GM23338 (cell line): ENCODE results near the gene DGKD. TPM values are rescaled to one million over a fixed set of nuclear protein-coding genes. Genes with fewer than 3 reads are reported as not detected.

ENCODE experiments used
- ATAC-seq: fragments of 200-7000 bp; cut with Tn5 transposase; 3 replicates; pipeline ENCODE4 v1.9.1; 2020
- DNase-seq: peaks from one replicate; pipeline ENCODE4 v3.0.0-alpha.2; 2015; ENCODE audit warnings: low spot score
- H2AFZ ChIP-seq: fragments of 200-600 bp; sonication (generic); 2 replicates; pipeline ENCODE4 v1.8.0; 2016; ENCODE audit warnings: antibody characterized with exemption, mild to moderate bottlenecking, moderate library complexity
- H3F3A ChIP-seq: fragments of 200-600 bp; sonication (generic); replicated peaks from 2 replicates; pipeline ENCODE4 v1.8.0; 2017; ENCODE audit warnings: antibody characterized with exemption, mixed run types, low read depth
- H3K27ac ChIP-seq: fragments of 200-600 bp; sonication (generic); 2 replicates; pipeline ENCODE4 v1.6.1; 2016; ENCODE audit warnings: low read depth
- H3K27me3 ChIP-seq: fragments of 200-600 bp; sonication (generic); 2 replicates; pipeline ENCODE4 v1.8.0; 2016; ENCODE audit warnings: mild to moderate bottlenecking, mixed run types, moderate library complexity; ENCODE audit not compliant: insufficient read depth
- H3K36me3 ChIP-seq: fragments of 200-600 bp; sonication (generic); 2 replicates; pipeline ENCODE4 v1.8.0; 2016; ENCODE audit warnings: mild to moderate bottlenecking; ENCODE audit not compliant: insufficient read depth
- H3K4me1 ChIP-seq: fragments of 200-600 bp; sonication (generic); 2 replicates; pipeline ENCODE4 v1.8.0; 2016; ENCODE audit warnings: mild to moderate bottlenecking, moderate library complexity; ENCODE audit not compliant: insufficient read depth
- H3K4me2 ChIP-seq: fragments of 200-600 bp; sonication (generic); 2 replicates; pipeline ENCODE4 v1.7.1; 2017; ENCODE audit warnings: mixed run types
- H3K4me3 ChIP-seq: fragments of 200-600 bp; sonication (generic); 2 replicates; pipeline ENCODE4 v1.6.1; 2016; ENCODE audit warnings: mixed run types
- H3K79me2 ChIP-seq: fragments of 200-600 bp; sonication (generic); replicated peaks from 2 replicates; pipeline ENCODE4 v1.8.0; 2017; ENCODE audit warnings: mild to moderate bottlenecking; ENCODE audit not compliant: insufficient read depth
- H3K9me2 ChIP-seq: fragments of 200-600 bp; sonication (generic); 2 replicates; pipeline ENCODE4 v1.8.0; 2017; ENCODE audit not compliant: insufficient read depth
- H4K20me1 ChIP-seq: fragments of 200-600 bp; sonication (generic); replicated peaks from 2 replicates; pipeline ENCODE4 v1.8.0; 2017; ENCODE audit warnings: mild to moderate bottlenecking; ENCODE audit not compliant: insufficient read depth
- H3K27ac Mint-ChIP-seq: 2 replicates; pipeline ENCODE4 v1.8.0; 2020; ENCODE audit warnings: inconsistent platforms, mild to moderate bottlenecking, moderate library complexity, mixed read lengths
- H3K27me3 Mint-ChIP-seq: 3 replicates; pipeline ENCODE4 v1.8.0; 2022; ENCODE audit warnings: low read depth, mild to moderate bottlenecking, moderate library complexity, mixed read lengths, inconsistent platforms; ENCODE audit not compliant: insufficient read depth, poor library complexity
- H3K36me3 Mint-ChIP-seq: 3 replicates; pipeline ENCODE4 v1.8.0; 2021; ENCODE audit warnings: low read depth, mild to moderate bottlenecking, inconsistent platforms, moderate library complexity, mixed read lengths
- H3K4me1 Mint-ChIP-seq: 3 replicates; pipeline ENCODE4 v1.8.0; 2020; ENCODE audit warnings: mild to moderate bottlenecking, inconsistent platforms, mixed read lengths
- H3K4me3 Mint-ChIP-seq: 3 replicates; pipeline ENCODE4 v1.8.0; 2021; ENCODE audit warnings: moderate library complexity, mild to moderate bottlenecking, inconsistent platforms, mixed read lengths
- H3K9me3 Mint-ChIP-seq: 3 replicates; pipeline ENCODE4 v1.8.0; 2020; ENCODE audit warnings: moderate library complexity, mild to moderate bottlenecking, inconsistent platforms, mixed read lengths
- CREB1 ChIP-seq: fragments of 250-450 bp; sonication (Bioruptor Pico); IDR thresholded peaks from 2 replicates; pipeline ENCODE4 v1.5.0; 2020; ENCODE audit warnings: low read depth, mild to moderate bottlenecking, moderate library complexity
- CTCF ChIP-seq, 2 experiments: fragments of 200-600 bp in 1 of 2; sonication (generic) in 1 of 2; conservative IDR thresholded peaks; 2 replicates each; pipeline versions ENCODE4 v1.5.1 to v1.6.1; 2016 to 2017; ENCODE audit warnings: antibody characterized with exemption in 2 of 2, low read depth in 2 of 2, mild to moderate bottlenecking in 2 of 2, moderate library complexity in 1 of 2
- EZH2 ChIP-seq: fragments of 200-600 bp; sonication (generic); IDR thresholded peaks from one replicate; pipeline ENCODE4 v1.8.0; 2017; ENCODE audit warnings: antibody characterized with exemption, mild to moderate bottlenecking, low read depth; ENCODE audit not compliant: unreplicated experiment
- EZH2phosphoT487 ChIP-seq: fragments of 200-600 bp; sonication (generic); IDR thresholded peaks from one replicate; pipeline ENCODE4 v1.8.1; 2018; ENCODE audit warnings: antibody characterized with exemption; ENCODE audit not compliant: unreplicated experiment
- JUNB ChIP-seq: IDR thresholded peaks from one replicate; pipeline ENCODE4 v1.6.1; 2016; ENCODE audit warnings: antibody characterized with exemption; ENCODE audit not compliant: unreplicated experiment
- NANOG ChIP-seq: IDR thresholded peaks from 2 replicates; pipeline ENCODE4 v1.6.1; 2016; ENCODE audit warnings: antibody characterized with exemption, borderline replicate concordance
- POLR2AphosphoS5 ChIP-seq: IDR thresholded peaks from 2 replicates; pipeline ENCODE4 v1.6.1; 2016; ENCODE audit warnings: antibody characterized with exemption, low read depth
- REST ChIP-seq: IDR thresholded peaks from one replicate; pipeline ENCODE4 v1.6.1; 2018; ENCODE audit warnings: antibody characterized with exemption; ENCODE audit not compliant: unreplicated experiment
- STAT1 ChIP-seq: IDR thresholded peaks from one replicate; pipeline ENCODE4 v1.6.1; 2016; ENCODE audit warnings: antibody characterized with exemption; ENCODE audit not compliant: unreplicated experiment
- ZNF114 ChIP-seq: fragments of 250-450 bp; sonication (Bioruptor Pico); IDR thresholded peaks from 2 replicates; pipeline ENCODE4 v1.5.0; 2020; ENCODE audit warnings: mild to moderate bottlenecking, moderate library complexity
- ZNF331 ChIP-seq: fragments of 250-450 bp; sonication (Bioruptor Pico); IDR thresholded peaks from 2 replicates; pipeline ENCODE4 v1.5.0; 2020; ENCODE audit warnings: low read depth, mild to moderate bottlenecking, moderate library complexity
- ZNF462 ChIP-seq: fragments of 250-450 bp; sonication (Bioruptor Pico); IDR thresholded peaks from 2 replicates; pipeline ENCODE4 v1.5.0; 2020; ENCODE audit warnings: mild to moderate bottlenecking, moderate library complexity
- polyA plus RNA-seq: library from polyadenylated mRNA; unstranded; fragments of >200 nt; fragmentation: Nextera tagmentation; extraction: Ambion mirVana; gene quantifications from 2 replicates; pipeline ENCODE4 v1.2.1, GENCODE V29; 2016
- total RNA-seq: library from RNA; depleted of rRNA; stranded (reverse); fragments of >200 nt; shearing (Covaris generic); gene quantifications from 2 replicates; pipeline ENCODE4 v1.2.3, GENCODE V29; 2014

The DGKD gene
- total and polyA plus RNA-seq, 2 experiments from 2014 or later: 11.1 to 23.4 TPM

- TF ChIP-seq REST (no peak), POLR2AphosphoS5 (no peak), STAT1 (no peak), JUNB (no peak), NANOG (no peak), CTCF (conservative IDR thresholded peaks at IDR 0.05; ENCODE audit: low read depth in 2 of 2) (no peak), EZH2phosphoT487 (no peak)
Observed at GRCh38 chr2:233458826-233459225, 104.5 kb downstream of the DGKD start (continued).

GRCh38 chr2:233459426-233459825 lies 105.1 kb downstream of the DGKD start:
- H3K4me1 ChIP-seq: no peaks in the 10 kb centered on the region
- Mint-ChIP-seq H3K27ac (no peak overlapping the region), H3K4me3 (no peak overlapping the region), H3K27me3 (peaks cover 14% of the 10 kb centered on the region), H3K9me3 (peaks cover 2% of the 10 kb centered on the region; the same call in 1 of the 3 replicates), H3K36me3 (peaks cover 36% of the 10 kb centered on the region), H3K4me1 (no peaks in the 10 kb centered on the region; the same call in 2 of the 3 replicates)
- no peaks in the 10 kb centered on the region for H3F3A ChIP-seq
- H3K27me3 ChIP-seq: no peaks in the 10 kb centered on the region
- no peaks in the 10 kb centered on the region for H4K20me1 ChIP-seq
- H3K27ac ChIP-seq: no peak overlapping the region
- H3K9me2 ChIP-seq: no peaks in the 10 kb centered on the region
- no peak overlapping the region for H2AFZ ChIP-seq
- H3K79me2 ChIP-seq: no peaks in the 10 kb centered on the region
- ATAC-seq (no peak), DNase-seq (no peak)
- no peak overlapping the region for H3K4me3 ChIP-seq
- no peak overlapping the region for H3K4me2 ChIP-seq
- H3K36me3 ChIP-seq: 0 out of 2 replicates have a peak, but pooled peaks cover 5% of the 10 kb centered on the region
- TF ChIP-seq STAT1 (no peak), ZNF462 (CRISPR knock-in tag) (no peak), CTCF (conservative IDR thresholded peaks at IDR 0.05; ENCODE audit: low read depth in 2 of 2) (no peak), ZNF331 (no peak), CREB1 (CRISPR knock-in tag) (no peak), ZNF114 (CRISPR knock-in tag) (no peak), EZH2 (no peak), NANOG (no peak), JUNB (no peak)
